ENCODE measurements around the gene SH3BP5L.
"Not testable (repeated sequence)": the region's sequence is repeated elsewhere in the genome, so short reads cannot be mapped to it uniquely, and the experiment has no call there.

SH3BP5L gene

GRCh38 chr1:248807067-248807737 lies 18.5 kb downstream of the SH3BP5L start:
- DNase-seq: peak; percentile 70

GRCh38 chr1:248805876-248806275 lies 19.8 kb downstream of the SH3BP5L start:
- DNase-seq: no peak

- DNase-seq: no peak
These were observed 20.7 kb downstream of the SH3BP5L start for GRCh38 chr1:248804771-248805681.

- not testable (repeated sequence) for DNase-seq
These were observed 22.2 kb downstream of the SH3BP5L start for GRCh38 chr1:248803501-248803900.

GRCh38 chr1:248802454-248802853 lies 23.3 kb downstream of the SH3BP5L start:
- no peak for DNase-seq

GRCh38 chr1:248800459-248800858 lies 25.3 kb downstream of the SH3BP5L start:
- no peak for DNase-seq

- DNase-seq: no peak
These were observed 26.9 kb downstream of the SH3BP5L start for GRCh38 chr1:248798791-248799190.

GRCh38 chr1:248794663-248795062 lies 31.1 kb downstream of the SH3BP5L start:
- DNase-seq: not testable (repeated sequence)

- peak; percentile 15 for DNase-seq
These were observed 32.1 kb downstream of the SH3BP5L start for GRCh38 chr1:248793592-248793991.

GRCh38 chr1:248792342-248792741 lies 33.4 kb downstream of the SH3BP5L start:
- no peak for DNase-seq

GRCh38 chr1:248791010-248791409 lies 34.7 kb downstream of the SH3BP5L start:
- no peak for DNase-seq

- no peak for DNase-seq
These were observed 35.3 kb downstream of the SH3BP5L start for GRCh38 chr1:248790456-248790855.

GRCh38 chr1:248789337-248789736 lies 36.4 kb downstream of the SH3BP5L start:
- not testable (repeated sequence) for DNase-seq

- DNase-seq: no peak
These were observed 37.4 kb downstream of the SH3BP5L start for GRCh38 chr1:248788327-248788726.

GRCh38 chr1:248787430-248787829 lies 38.3 kb downstream of the SH3BP5L start:
- no peak for DNase-seq

GRCh38 chr1:248786156-248786555 lies 39.6 kb downstream of the SH3BP5L start:
- DNase-seq: no peak

- no peak for DNase-seq
These were observed 42.3 kb downstream of the SH3BP5L start for GRCh38 chr1:248783367-248783766.

- DNase-seq: no peak
These were observed 43.1 kb downstream of the SH3BP5L start for GRCh38 chr1:248782416-248783141.

GRCh38 chr1:248779350-248779749 lies 46.4 kb downstream of the SH3BP5L start:
- no peak for DNase-seq

GRCh38 chr1:248778906-248779305 lies 46.8 kb downstream of the SH3BP5L start:
- DNase-seq: no peak

- no peak for DNase-seq
These were observed 48.7 kb downstream of the SH3BP5L start for GRCh38 chr1:248776991-248777390.

GRCh38 chr1:248775441-248775840 lies 50.3 kb downstream of the SH3BP5L start:
- no peak for DNase-seq
